Adrenal gland (tissue), 5 donors: ENCODE measurements around the gene CUL1.

Experiments
- CTCF ChIP-seq, 6 experiments: fragments of 450-650 bp in 4 of 6; fragments of 200-600 bp in 2 of 6; sonication (generic) in 1 of 6; IDR thresholded peaks; 1 replicate in 5 of 6; 2 replicates in 1 of 6; pipeline versions ENCODE4 v1.5.1 to v1.8.0; 2016 to 2021; ENCODE audit warnings: antibody characterized with exemption in 6 of 6, mild to moderate bottlenecking in 2 of 6, moderate library complexity in 1 of 6
- POLR2A ChIP-seq, 2 donors: fragments of 450-650 bp; IDR thresholded peaks; one replicate each; pipeline ENCODE4 v1.6.1; 2017; ENCODE audit warnings: antibody characterized with exemption in 2 of 2, mild to moderate bottlenecking in 2 of 2, moderate library complexity in 1 of 2
- donor health status: DM: no; HTN: no; CAD: no.

GRCh38 chr7:148790850-148791249 is 92.1 kb downstream of the CUL1 start:
- TF ChIP-seq CTCF (IDR thresholded peaks at IDR 0.05) (no peak), POLR2A (IDR thresholded peaks at IDR 0.05) (no peak)
